Upper lobe of right lung (tissue), 1 donor: ENCODE measurements around the gene KLKB1. TPM values are rescaled to one million over a fixed set of nuclear protein-coding genes. Genes with fewer than 3 reads are reported as not detected.

Source experiments
- ATAC-seq: fragments of 200-7000 bp; cut with Tn5 transposase; one replicate; pipeline ENCODE4 v1.9.1; 2020; ENCODE audit warnings: mild to moderate bottlenecking, moderate library complexity
- DNase-seq: peaks from one replicate; pipeline ENCODE4 v3.0.0-alpha.2; 2020
- H3K27ac ChIP-seq: fragments of 200-600 bp; one replicate; pipeline ENCODE4 v1.8.0; 2022
- H3K27me3 ChIP-seq: fragments of 200-600 bp; one replicate; pipeline ENCODE4 v1.8.0; 2022; ENCODE audit warnings: mild to moderate bottlenecking
- H3K36me3 ChIP-seq: fragments of 200-600 bp; one replicate; pipeline ENCODE4 v1.8.0; 2022
- H3K4me1 ChIP-seq: fragments of 200-600 bp; one replicate; pipeline ENCODE4 v1.8.0; 2022
- H3K4me3 ChIP-seq: fragments of 200-600 bp; one replicate; pipeline ENCODE4 v1.8.0; 2022; ENCODE audit warnings: mild to moderate bottlenecking
- H3K9me3 ChIP-seq: fragments of 200-600 bp; one replicate; pipeline ENCODE4 v1.8.0; 2022
- intact Hi-C: fragments of 100-400 bp; cut with DNase I; formaldehyde crosslinking; loops from one replicate; pipeline ENCODE4 v1.11.0; 2022
- total RNA-seq: library from RNA; stranded (reverse); fragmentation: NEBNext Ultra II Directional; extraction: Animal tissue kit (Norgen Biotek cat#: 25700); gene quantifications from one replicate; pipeline ENCODE4 v1.2.1, GENCODE V29; 2021
- TF ChIP-seq, protein P1 (sequence below): fragments of 200-600 bp; IDR thresholded peaks from one replicate; pipeline ENCODE4 v1.8.0; 2022; ENCODE audit warnings: antibody characterized with exemption
- donor health status: DM: no; HTN: yes; CAD: no; lungs with severe emphysema.

Gene KLKB1
- total RNA-seq, 1 donor from 2014 or later = 1.5 TPM

DNA sequence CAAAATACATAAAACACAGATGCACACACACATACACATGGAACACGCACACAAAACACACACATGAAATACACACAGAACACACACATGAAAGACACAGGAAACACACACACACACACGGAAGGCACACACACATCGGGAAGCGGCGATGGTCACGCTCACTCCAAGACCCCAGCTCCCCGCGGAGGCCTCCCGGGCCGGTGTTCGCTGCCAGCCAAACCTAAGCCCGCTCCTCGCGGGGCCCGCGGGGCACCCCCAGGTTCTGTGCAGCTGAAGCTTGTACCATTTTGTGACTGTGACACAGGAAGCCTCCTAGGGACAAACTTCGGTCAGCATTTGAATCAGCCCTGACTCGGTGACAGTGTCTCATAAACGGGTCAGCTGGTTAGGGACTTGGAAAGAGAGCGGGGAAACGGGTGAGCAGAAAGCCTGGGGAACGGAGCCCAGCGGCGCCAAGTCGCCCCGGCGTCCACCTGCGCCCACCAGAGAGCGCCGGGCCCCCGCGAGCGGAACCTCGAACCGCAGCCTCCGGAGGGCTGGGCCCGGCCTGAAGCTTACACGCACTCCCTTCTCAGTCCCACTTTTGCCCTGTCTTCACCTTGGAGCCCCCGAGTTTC lies 70.8 kb downstream of the KLKB1 start:
- Histone ChIP-seq H3K27me3 (peaks cover 12% of the 10 kb centered on the region), H3K36me3 (no peaks in the 10 kb centered on the region), H3K4me3 (no peak overlapping the region), H3K27ac (no peak overlapping the region), H3K4me1 (no peaks in the 10 kb centered on the region), H3K9me3 (no peaks in the 10 kb centered on the region)
- TF ChIP-seq, protein P1, sequence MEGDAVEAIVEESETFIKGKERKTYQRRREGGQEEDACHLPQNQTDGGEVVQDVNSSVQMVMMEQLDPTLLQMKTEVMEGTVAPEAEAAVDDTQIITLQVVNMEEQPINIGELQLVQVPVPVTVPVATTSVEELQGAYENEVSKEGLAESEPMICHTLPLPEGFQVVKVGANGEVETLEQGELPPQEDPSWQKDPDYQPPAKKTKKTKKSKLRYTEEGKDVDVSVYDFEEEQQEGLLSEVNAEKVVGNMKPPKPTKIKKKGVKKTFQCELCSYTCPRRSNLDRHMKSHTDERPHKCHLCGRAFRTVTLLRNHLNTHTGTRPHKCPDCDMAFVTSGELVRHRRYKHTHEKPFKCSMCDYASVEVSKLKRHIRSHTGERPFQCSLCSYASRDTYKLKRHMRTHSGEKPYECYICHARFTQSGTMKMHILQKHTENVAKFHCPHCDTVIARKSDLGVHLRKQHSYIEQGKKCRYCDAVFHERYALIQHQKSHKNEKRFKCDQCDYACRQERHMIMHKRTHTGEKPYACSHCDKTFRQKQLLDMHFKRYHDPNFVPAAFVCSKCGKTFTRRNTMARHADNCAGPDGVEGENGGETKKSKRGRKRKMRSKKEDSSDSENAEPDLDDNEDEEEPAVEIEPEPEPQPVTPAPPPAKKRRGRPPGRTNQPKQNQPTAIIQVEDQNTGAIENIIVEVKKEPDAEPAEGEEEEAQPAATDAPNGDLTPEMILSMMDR = no peak
- intact Hi-C loops = loop anchor here (10.0 kb wide), 1 partner anchor 287 kb away; no protein-coding TSS in a partner anchor
- DNase-seq (no peak), ATAC-seq (no peak)

DNA sequence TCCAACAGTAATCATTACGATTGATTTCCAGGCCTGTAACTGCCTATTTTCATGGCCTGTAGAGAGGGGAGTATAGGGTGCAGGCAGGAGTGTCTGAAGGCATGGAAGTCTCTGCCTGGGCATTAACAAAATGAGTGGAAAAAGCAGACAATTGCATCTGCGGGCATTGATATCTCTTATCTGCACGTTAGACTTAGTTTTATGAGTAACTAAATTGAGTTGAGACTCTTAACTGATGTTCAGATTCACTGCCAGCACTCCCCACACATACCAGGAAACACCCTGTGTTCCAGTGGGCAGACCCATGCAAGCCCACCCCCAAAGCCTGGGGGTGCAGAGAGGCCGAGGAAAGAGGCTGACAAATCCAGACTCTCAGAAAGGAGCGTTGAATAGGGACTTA lies 72.0 kb downstream of the KLKB1 start:
- peaks cover 12% of the 10 kb centered on the region for H3K27me3 ChIP-seq
- TF ChIP-seq, protein P1 = no peak
- no peaks in the 10 kb centered on the region for H3K9me3 ChIP-seq
- H3K27ac ChIP-seq = no peak overlapping the region
- H3K4me3 ChIP-seq = no peak overlapping the region
- no peak for ATAC-seq
- intact Hi-C loops = loop anchor here (10.0 kb wide), 1 partner anchor 286 kb away; no protein-coding TSS in a partner anchor
- no peaks in the 10 kb centered on the region for H3K36me3 ChIP-seq
- DNase-seq = no peak
- no peaks in the 10 kb centered on the region for H3K4me1 ChIP-seq

DNA sequence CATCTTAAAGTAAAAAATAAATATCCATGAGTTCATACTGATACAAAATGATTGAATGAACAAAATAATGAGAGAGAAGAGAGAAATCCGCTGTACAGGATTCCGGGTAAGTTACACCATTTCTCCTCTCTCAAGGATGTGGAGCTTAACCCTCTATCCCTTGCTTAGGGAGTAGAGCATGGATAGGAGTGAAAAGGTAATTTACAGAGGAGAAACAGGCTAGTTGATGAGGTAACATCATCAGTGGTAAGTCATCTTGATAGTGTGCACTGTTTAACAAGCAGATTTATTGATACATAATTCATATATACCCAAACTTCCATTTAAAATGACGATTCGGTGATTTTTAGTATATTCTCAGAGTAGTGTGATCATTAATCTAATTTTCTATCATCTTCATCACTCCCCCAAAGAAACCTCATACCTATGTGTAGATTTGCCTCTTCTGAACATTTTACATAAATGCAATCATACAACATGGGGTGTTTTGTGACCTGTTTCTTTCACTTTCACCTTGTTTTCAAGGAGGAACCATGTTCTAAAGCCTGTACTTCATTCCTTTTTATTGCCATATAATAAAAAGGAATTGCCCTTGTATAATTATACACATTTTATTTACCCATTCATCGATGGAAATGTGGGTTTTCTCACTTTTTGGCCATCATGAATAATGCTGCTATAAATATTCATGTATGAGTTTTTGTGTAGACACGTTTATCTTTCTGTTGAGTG lies 73.5 kb downstream of the KLKB1 start:
- intact Hi-C loops = no loop called here
- ATAC-seq = no peak

DNA sequence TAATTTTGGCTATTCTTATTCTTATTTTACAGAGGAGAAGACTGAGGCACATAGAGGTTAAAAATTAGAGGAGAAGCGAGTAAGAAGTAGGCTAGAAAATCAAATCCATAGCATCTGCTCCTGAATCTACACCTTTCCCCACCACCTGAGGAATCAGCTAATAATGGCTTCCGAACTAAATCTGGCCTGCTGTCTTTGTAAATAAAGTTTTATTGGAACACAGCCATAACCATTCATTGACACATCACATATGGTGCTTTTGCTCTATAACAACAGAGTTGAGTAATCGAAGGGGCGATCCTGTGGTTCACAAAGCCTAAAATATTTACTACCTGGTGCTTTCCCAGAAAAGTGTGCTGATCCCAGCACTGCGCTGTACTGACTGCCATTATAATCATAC lies 76.9 kb downstream of the KLKB1 start:
- TF ChIP-seq, protein P1 = no peak
- no peaks in the 10 kb centered on the region for H3K36me3 ChIP-seq
- H3K4me1 ChIP-seq = no peaks in the 10 kb centered on the region
- ATAC-seq = no peak
- DNase-seq = no peak
- no peaks in the 10 kb centered on the region for H3K27me3 ChIP-seq
- no peak overlapping the region for H3K27ac ChIP-seq
- intact Hi-C loops = no loop called here
- no peak overlapping the region for H3K4me3 ChIP-seq
- no peaks in the 10 kb centered on the region for H3K9me3 ChIP-seq

More for the DNA sequence above, 73.5 kb downstream of the KLKB1 start:
- TF ChIP-seq, protein P1 = no peak
- H3K27ac ChIP-seq = no peak overlapping the region
- H3K36me3 ChIP-seq = no peaks in the 10 kb centered on the region
- no peaks in the 10 kb centered on the region for H3K9me3 ChIP-seq
- DNase-seq = no peak
- no peaks in the 10 kb centered on the region for H3K4me1 ChIP-seq
- peaks cover 12% of the 10 kb centered on the region for H3K27me3 ChIP-seq
- H3K4me3 ChIP-seq = no peak overlapping the region

DNA sequence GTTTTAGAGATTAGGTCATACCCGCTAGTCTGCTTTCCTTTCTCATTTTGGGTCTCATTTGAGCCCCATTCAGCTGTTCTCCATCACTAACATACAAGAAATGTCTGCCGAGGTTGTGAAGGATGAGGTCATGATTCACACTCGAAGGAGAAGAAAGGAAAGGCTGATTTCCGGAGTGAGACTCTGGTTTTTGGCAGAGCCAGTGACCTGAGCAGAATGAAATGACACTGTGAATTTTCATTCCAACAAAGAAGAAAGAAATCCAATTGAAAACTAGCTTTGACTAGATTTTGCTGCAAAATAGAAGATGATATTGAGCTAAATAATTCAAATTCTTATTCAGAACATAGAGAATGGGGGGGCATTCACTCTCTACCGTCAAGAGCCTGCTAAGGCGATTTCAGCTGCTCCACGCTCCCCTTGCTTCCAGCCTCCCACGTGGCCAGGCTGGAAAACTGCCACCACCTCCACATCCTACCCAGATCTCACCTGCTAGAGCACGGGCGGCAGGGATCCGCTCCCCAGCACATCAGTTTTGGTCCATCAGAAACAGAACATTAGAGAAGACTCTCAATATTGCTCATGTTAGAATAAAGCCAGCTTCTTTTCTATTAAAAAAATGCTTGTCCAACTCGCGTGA lies 77.7 kb downstream of the KLKB1 start:
- intact Hi-C loops = no loop called here
- Histone ChIP-seq H3K4me1 (no peaks in the 10 kb centered on the region), H3K27me3 (no peaks in the 10 kb centered on the region), H3K9me3 (no peaks in the 10 kb centered on the region), H3K27ac (no peak overlapping the region), H3K36me3 (no peaks in the 10 kb centered on the region), H3K4me3 (no peak overlapping the region)
- TF ChIP-seq, protein P1 = no peak
- DNase-seq = no peak
- no peak for ATAC-seq
